ENCODE measurements around the gene SPATA31D3. TPM values are rescaled to one million over a fixed set of nuclear protein-coding genes. Genes with fewer than 3 reads are reported as not detected.

Gene SPATA31D3
- total RNA-seq, 1 experiment from 2014 or later: not detected

DNA sequence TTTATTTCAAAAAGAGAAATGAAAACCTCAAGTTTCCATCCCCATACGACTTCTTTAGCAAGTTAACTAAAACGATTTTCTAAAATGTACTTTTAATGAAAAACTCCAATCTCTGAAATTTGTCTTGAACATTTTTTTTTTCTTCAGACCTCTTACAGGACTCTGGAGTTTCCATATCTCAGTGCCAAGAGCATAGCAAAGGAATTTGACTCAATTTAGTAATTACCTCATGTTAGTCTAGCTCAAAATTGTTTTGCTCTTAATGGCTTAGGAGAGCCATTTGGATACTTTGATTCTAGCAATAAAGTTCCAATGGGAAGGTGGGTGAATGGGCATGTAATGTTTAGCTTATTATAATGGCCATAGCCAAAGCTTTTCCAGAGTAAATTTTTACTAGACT lies 41.1 kb upstream of the SPATA31D3 start:
- Mint-ChIP-seq H3K4me1 (ENCODE audit: insufficient read depth, unreplicated experiment) (peaks cover 40% of the 10 kb centered on the region), H3K27ac (ENCODE audit: low read depth, unreplicated experiment) (peak overlapping the region; percentile 69), H3K9me3 (ENCODE audit: unreplicated experiment) (no peaks in the 10 kb centered on the region), H3K36me3 (ENCODE audit: insufficient read depth, unreplicated experiment) (no peaks in the 10 kb centered on the region), H3K4me3 (ENCODE audit: unreplicated experiment) (no peak overlapping the region), H3K27me3 (ENCODE audit: insufficient read depth, unreplicated experiment) (no peaks in the 10 kb centered on the region)
- ChIA-PET POLR2A (interaction anchor here (0.6 to 1.6 kb wide), 5 partner anchors 9 to 1421 kb away, joined by 3 to 4 read pairs (median 4); no protein-coding TSS in a partner anchor), CTCF (interaction anchor here (0.5 kb wide), 1 partner anchor 56 kb away, joined by 3 read pairs; no protein-coding TSS in a partner anchor)
- intact Hi-C loops (cut with micrococcal nuclease): no loop called here
- no TSS peak for BruUV-seq (replicated peaks)
- DNase-seq (ENCODE audit: unreplicated experiment): no peak
- no peak for TF ChIP-seq CTCF (IDR thresholded peaks at IDR 0.05; ENCODE audit: unreplicated experiment)

DNA sequence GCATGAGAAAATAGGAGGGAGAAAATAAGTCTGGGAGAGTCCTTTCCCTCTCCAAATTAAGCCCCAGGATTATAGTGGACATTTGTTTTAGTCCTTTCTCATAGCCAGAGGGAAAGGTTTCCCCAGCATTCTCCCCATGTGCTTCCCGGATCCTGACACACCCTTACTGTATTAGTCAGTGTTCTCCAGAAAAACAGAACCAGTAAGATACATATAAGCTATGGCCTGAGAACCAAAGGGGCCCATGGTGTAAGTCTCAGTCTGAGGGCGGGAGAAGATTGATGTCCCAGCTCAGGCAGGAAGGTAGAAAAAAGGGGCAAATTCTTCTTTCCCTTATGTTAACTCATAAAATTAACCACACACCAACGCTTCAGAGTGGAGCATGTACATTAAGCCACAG lies 40.7 kb upstream of the SPATA31D3 start:
- intact Hi-C loops (cut with micrococcal nuclease): no loop called here
- DNase-seq (ENCODE audit: unreplicated experiment): peak; percentile 84
- H3K4me1 Mint-ChIP-seq (ENCODE audit: insufficient read depth, unreplicated experiment): peaks cover 41% of the 10 kb centered on the region

DNA sequence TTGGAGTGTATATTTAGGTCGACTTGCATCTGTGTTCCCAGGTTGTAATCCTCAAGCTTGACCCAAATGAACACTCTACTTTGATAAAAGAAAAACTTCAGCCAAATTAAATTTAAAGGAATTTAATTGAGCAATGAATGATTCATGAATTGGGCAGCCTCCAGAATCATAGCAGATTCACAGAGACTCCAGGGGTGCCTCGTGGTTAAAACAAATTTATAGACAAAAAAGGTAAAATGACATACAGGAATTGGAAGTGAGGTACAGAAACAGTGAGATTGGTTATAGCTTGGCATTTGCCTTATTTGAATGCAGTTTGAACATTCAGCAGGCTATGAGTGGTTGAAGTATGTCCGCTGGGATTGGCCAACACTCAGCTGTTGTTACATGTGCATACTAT lies 36.6 kb upstream of the SPATA31D3 start:
- H3K36me3 Mint-ChIP-seq (ENCODE audit: insufficient read depth, unreplicated experiment): no peaks in the 10 kb centered on the region
- TF ChIP-seq CTCF (IDR thresholded peaks at IDR 0.05; ENCODE audit: unreplicated experiment): no peak
- CTCF ChIA-PET: interaction anchor here (0.6 to 1.5 kb wide), 3 partner anchors 59 to 455 kb away, joined by 3 read pairs; no protein-coding TSS in a partner anchor
- peak overlapping the region; percentile 3 for H3K4me3 Mint-ChIP-seq (ENCODE audit: unreplicated experiment)
- peaks cover 37% of the 10 kb centered on the region for H3K4me1 Mint-ChIP-seq (ENCODE audit: insufficient read depth, unreplicated experiment)
- no TSS peak for BruUV-seq (replicated peaks)
- intact Hi-C loops (cut with micrococcal nuclease): no loop called here
- no peaks in the 10 kb centered on the region for H3K9me3 Mint-ChIP-seq (ENCODE audit: unreplicated experiment)
- DNase-seq (ENCODE audit: unreplicated experiment): peak; percentile 85
- no peaks in the 10 kb centered on the region for H3K27me3 Mint-ChIP-seq (ENCODE audit: insufficient read depth, unreplicated experiment)
- H3K27ac Mint-ChIP-seq (ENCODE audit: low read depth, unreplicated experiment): peak overlapping the region; percentile 84
- POLR2A ChIA-PET: interaction anchor here (0.5 to 1.3 kb wide), 6 partner anchors 24 to 682 kb away, joined by 3 to 4 read pairs (median 3); partner anchors contain the start of gene TLE1

More for the DNA sequence above, 40.7 kb upstream of the SPATA31D3 start:
- Mint-ChIP-seq H3K9me3 (ENCODE audit: unreplicated experiment) (no peaks in the 10 kb centered on the region), H3K4me3 (ENCODE audit: unreplicated experiment) (no peak overlapping the region), H3K27me3 (ENCODE audit: insufficient read depth, unreplicated experiment) (no peaks in the 10 kb centered on the region), H3K36me3 (ENCODE audit: insufficient read depth, unreplicated experiment) (no peaks in the 10 kb centered on the region), H3K27ac (ENCODE audit: low read depth, unreplicated experiment) (peak overlapping the region; percentile 69)
- POLR2A ChIA-PET: interaction anchor here (0.6 to 1.6 kb wide), 7 partner anchors 9 to 1422 kb away, joined by 3 to 4 read pairs (median 4); no protein-coding TSS in a partner anchor
- CTCF ChIA-PET: interaction anchor here (0.5 kb wide), 1 partner anchor 57 kb away, joined by 3 read pairs; no protein-coding TSS in a partner anchor
- no peak for TF ChIP-seq CTCF (IDR thresholded peaks at IDR 0.05; ENCODE audit: unreplicated experiment)
- BruUV-seq (replicated peaks): no TSS peak

DNA sequence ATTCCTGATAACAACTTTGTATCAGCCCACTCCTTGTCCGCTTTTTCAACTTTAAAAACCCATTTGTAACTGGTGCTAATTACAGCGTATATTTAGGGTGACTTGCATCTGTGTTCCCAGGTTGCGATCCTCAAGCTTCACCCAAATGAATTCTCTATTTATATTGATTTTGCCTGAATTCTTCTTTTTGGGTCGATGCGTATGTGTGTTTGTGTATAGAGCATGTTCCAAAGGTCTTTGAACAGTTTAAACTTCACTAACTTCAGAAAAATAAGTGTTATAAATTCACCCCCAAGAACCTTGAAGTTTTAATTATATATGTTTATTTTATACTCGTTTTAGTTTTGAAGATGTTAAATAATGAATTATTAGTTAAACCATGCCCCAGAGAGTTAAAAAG lies 31.2 kb upstream of the SPATA31D3 start:
- H3K4me3 Mint-ChIP-seq (ENCODE audit: unreplicated experiment): no peak overlapping the region
- no TSS peak for BruUV-seq (replicated peaks)
- peaks cover 1% of the 10 kb centered on the region for H3K4me1 Mint-ChIP-seq (ENCODE audit: insufficient read depth, unreplicated experiment)
- CTCF ChIA-PET: interaction anchor here (0.5 kb wide), 1 partner anchor 40 kb away, joined by 3 read pairs; no protein-coding TSS in a partner anchor
- H3K27ac Mint-ChIP-seq (ENCODE audit: low read depth, unreplicated experiment): no peak overlapping the region
- intact Hi-C loops (cut with micrococcal nuclease): no loop called here
- TF ChIP-seq CTCF (IDR thresholded peaks at IDR 0.05; ENCODE audit: unreplicated experiment): no peak
- no peaks in the 10 kb centered on the region for H3K36me3 Mint-ChIP-seq (ENCODE audit: insufficient read depth, unreplicated experiment)
- POLR2A ChIA-PET: no interaction called here
- H3K9me3 Mint-ChIP-seq (ENCODE audit: unreplicated experiment): no peaks in the 10 kb centered on the region
- no peak for DNase-seq (ENCODE audit: unreplicated experiment)
- H3K27me3 Mint-ChIP-seq (ENCODE audit: insufficient read depth, unreplicated experiment): no peaks in the 10 kb centered on the region

Data from MCF 10A (cell line).